ENCODE measurements around the gene TUBGCP6. TPM values are rescaled to one million over a fixed set of nuclear protein-coding genes. Genes with fewer than 3 reads are reported as not detected.
"Not testable (repeated sequence)": the region's sequence is repeated elsewhere in the genome, so short reads cannot be mapped to it uniquely, and the experiment has no call there.

The TUBGCP6 gene
- total RNA-seq, 2 experiments from 2014 or later: 50.6 to 53.9 TPM

- H3K4me3 Mint-ChIP-seq: no peak overlapping the region
- POLR2A ChIA-PET: no interaction called here
- H3K4me1 Mint-ChIP-seq: peaks cover 8% of the 10 kb centered on the region
- peak; percentile 78 for DNase-seq
- peaks cover 32% of the 10 kb centered on the region for H3K36me3 Mint-ChIP-seq (ENCODE audit: low read depth)
- H3K27ac Mint-ChIP-seq: peak overlapping the region; percentile 1
- CTCF ChIA-PET: interaction anchor here (1.4 to 2.1 kb wide), 2 partner anchors 61 to 411 kb away, joined by 3 to 15 read pairs; no protein-coding TSS in a partner anchor
- no peaks in the 10 kb centered on the region for H3K27me3 Mint-ChIP-seq
- H3K9me3 Mint-ChIP-seq: no peaks in the 10 kb centered on the region
Measured at GRCh38 chr22:50209893-50210292, 34.9 kb downstream of the TUBGCP6 start.

DNA sequence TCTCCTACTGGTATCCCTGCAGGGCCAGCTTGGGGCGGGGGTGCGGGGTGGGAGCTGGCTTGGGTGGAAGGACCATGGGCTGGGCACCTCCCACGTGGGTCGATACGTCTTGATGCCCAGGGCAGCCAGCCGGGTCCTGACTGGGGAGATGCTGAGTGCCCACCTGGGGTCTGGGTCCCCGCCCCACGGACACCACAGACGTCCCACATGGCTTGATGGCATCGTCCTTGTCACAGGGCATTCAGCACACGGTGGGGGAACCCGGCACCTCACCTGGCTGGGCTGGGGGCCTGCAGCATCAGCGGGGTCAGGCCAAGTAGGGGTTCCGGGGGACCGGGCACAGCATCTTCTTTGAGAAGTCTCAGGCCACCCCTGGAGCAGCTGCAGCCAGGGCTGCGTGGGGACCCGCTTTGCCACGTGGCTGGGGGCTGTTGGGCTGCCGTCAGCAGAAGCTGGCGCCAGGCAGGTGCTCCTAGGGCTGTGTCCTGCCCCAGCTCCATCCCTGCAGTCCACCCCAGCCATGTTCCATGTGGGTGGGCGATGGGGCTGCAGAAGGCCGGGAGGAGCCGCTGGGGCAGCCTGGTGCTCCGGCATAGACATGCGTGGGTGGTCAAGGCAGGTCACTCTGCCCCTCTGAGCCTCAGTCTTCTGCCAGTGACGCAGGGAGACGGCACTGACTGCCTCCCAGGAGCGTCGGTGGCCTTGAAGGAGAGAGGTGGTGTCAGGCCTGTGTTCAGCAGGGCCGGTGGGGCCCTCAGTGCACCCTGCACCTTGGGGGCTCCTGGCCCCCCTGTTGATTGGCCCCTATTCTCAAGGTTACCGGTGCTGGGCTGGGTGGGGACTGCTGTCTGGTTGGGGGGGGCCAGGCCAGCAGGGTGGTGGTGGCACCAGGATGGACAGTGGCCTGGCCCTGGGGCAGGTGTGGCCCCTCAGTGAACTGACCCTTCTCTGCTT lies 35.6 kb downstream of the TUBGCP6 start:
- Mint-ChIP-seq H3K27me3 (no peaks in the 10 kb centered on the region), H3K9me3 (no peaks in the 10 kb centered on the region), H3K36me3 (ENCODE audit: low read depth) (peaks cover 29% of the 10 kb centered on the region), H3K4me1 (peaks cover 9% of the 10 kb centered on the region), H3K4me3 (no peak overlapping the region), H3K27ac (peak overlapping the region; percentile 1)
- CTCF ChIA-PET: interaction anchor here (0.6 to 2.1 kb wide), 6 partner anchors 22 to 412 kb away, joined by 3 to 15 read pairs (median 3); no protein-coding TSS in a partner anchor
- DNase-seq: no peak
- POLR2A ChIA-PET: interaction anchor here (1.2 to 1.6 kb wide), 2 partner anchors 18 to 22 kb away, joined by 4 read pairs; no protein-coding TSS in a partner anchor

DNA sequence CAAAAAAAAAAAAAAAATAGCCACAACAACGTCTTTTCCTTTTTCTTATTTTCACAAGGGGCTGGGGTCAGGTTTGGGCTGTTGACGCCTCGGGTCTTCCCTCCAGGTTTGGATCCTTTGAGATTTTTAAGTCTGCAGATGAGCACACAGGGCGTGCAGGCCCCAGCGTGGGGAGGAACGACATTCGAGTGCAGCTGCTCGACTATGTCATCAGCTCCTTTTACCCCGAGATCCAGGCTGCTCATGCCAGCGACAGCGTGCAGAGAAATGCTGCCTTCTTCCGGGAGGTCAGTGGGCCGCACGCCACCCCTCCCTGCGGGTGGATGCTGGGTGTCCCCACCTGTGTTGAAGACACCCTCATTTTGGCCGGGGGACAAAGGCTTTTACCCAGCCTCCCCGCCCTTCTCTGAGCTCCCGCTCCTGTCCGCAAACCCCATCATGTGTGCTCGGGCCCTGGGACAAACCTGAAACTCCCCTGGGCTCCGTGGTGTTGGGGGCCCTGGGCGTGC lies 36.3 kb downstream of the TUBGCP6 start:
- no peak overlapping the region for H3K27ac Mint-ChIP-seq
- DNase-seq: no peak
- ChIA-PET CTCF (interaction anchor here (0.6 to 2.1 kb wide), 6 partner anchors 21 to 412 kb away, joined by 3 to 15 read pairs (median 3); no protein-coding TSS in a partner anchor), POLR2A (interaction anchor here (1.2 to 1.6 kb wide), 2 partner anchors 18 to 21 kb away, joined by 4 read pairs; no protein-coding TSS in a partner anchor)
- no peaks in the 10 kb centered on the region for H3K27me3 Mint-ChIP-seq
- peaks cover 28% of the 10 kb centered on the region for H3K36me3 Mint-ChIP-seq (ENCODE audit: low read depth)
- peaks cover 13% of the 10 kb centered on the region for H3K4me1 Mint-ChIP-seq
- H3K4me3 Mint-ChIP-seq: no peak overlapping the region
- H3K9me3 Mint-ChIP-seq: no peaks in the 10 kb centered on the region

DNA sequence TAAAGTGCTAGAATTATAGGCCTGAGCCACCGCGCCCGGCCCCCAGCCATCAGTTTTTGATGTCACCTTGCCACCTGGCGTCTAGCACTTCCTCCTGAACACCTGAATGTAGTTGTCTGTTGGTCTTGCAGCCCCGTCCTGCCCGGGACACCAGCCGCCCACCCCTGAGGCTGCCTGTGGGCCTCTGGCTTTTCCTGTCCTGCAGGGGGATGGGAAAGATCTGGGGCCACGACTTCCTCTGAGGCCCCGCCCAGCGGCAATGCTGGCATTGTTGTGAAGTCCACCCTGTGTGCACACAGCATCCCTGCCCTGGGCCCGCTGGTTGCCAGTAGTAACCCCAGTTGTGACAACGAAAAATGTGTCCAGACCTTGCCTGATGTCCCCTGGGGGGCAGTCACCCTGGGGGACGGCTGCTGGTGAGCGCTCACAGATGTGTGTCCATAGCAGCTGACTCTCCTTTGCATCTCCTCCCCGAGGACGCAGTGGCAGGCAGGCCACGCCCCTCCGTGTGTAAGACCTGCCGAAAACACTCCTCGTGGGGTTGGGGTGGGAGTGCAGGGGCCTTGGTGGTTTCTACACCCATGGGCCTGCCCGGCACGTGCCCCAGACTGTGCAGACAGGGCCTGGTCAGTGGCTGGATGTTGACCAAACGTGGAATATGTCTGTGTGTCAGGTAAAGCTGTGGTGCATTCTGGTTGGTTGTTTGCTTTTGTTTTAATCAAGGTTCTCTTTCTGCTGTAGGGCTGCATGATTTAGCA lies 37.3 kb downstream of the TUBGCP6 start:
- no peak for DNase-seq
- Mint-ChIP-seq H3K4me1 (peaks cover 18% of the 10 kb centered on the region), H3K9me3 (no peaks in the 10 kb centered on the region), H3K27me3 (no peaks in the 10 kb centered on the region), H3K4me3 (no peak overlapping the region), H3K27ac (no peak overlapping the region), H3K36me3 (ENCODE audit: low read depth) (peaks cover 23% of the 10 kb centered on the region)
- ChIA-PET POLR2A (interaction anchor here (1.0 to 1.5 kb wide), 3 partner anchors 15 to 17 kb away, joined by 3 to 10 read pairs (median 4); no protein-coding TSS in a partner anchor), CTCF (interaction anchor here (0.6 to 2.1 kb wide), 7 partner anchors 16 to 128 kb away, joined by 3 to 15 read pairs (median 4); no protein-coding TSS in a partner anchor)

GRCh38 chr22:50206599-50206998 lies 38.2 kb downstream of the TUBGCP6 start:
- no peak overlapping the region for H3K27ac Mint-ChIP-seq
- POLR2A ChIA-PET: interaction anchor here (1.0 to 1.5 kb wide), 3 partner anchors 14 to 20 kb away, joined by 3 to 10 read pairs (median 3); no protein-coding TSS in a partner anchor
- no peak overlapping the region for H3K4me3 Mint-ChIP-seq
- CTCF ChIA-PET: interaction anchor here (1.5 to 1.8 kb wide), 3 partner anchors 15 to 58 kb away, joined by 3 to 9 read pairs (median 4); no protein-coding TSS in a partner anchor
- H3K9me3 Mint-ChIP-seq: no peaks in the 10 kb centered on the region
- no peaks in the 10 kb centered on the region for H3K27me3 Mint-ChIP-seq
- H3K4me1 Mint-ChIP-seq: peaks cover 26% of the 10 kb centered on the region
- DNase-seq: no peak
- peaks cover 20% of the 10 kb centered on the region for H3K36me3 Mint-ChIP-seq (ENCODE audit: low read depth)

GRCh38 chr22:50205781-50206569 lies 38.8 kb downstream of the TUBGCP6 start:
- ChIA-PET CTCF (interaction anchor here (1.5 to 1.8 kb wide), 3 partner anchors 14 to 58 kb away, joined by 3 to 9 read pairs (median 4); no protein-coding TSS in a partner anchor), POLR2A (interaction anchor here (1.0 to 1.5 kb wide), 4 partner anchors 13 to 19 kb away, joined by 3 to 10 read pairs (median 4); no protein-coding TSS in a partner anchor)
- Mint-ChIP-seq H3K4me1 (peaks cover 26% of the 10 kb centered on the region), H3K4me3 (no peak overlapping the region), H3K9me3 (no peaks in the 10 kb centered on the region), H3K27me3 (no peaks in the 10 kb centered on the region), H3K27ac (no peak overlapping the region), H3K36me3 (ENCODE audit: low read depth) (peaks cover 20% of the 10 kb centered on the region)
- no peak for DNase-seq

GRCh38 chr22:50204998-50205397 lies 39.8 kb downstream of the TUBGCP6 start:
- not testable (repeated sequence) for H3K4me3 Mint-ChIP-seq

GRCh38 chr22:50204571-50204970 lies 40.3 kb downstream of the TUBGCP6 start:
- no peaks in the 10 kb centered on the region for H3K9me3 Mint-ChIP-seq
- H3K27ac Mint-ChIP-seq: no peak overlapping the region
- H3K4me1 Mint-ChIP-seq: peaks cover 24% of the 10 kb centered on the region
- no peak for DNase-seq
- ChIA-PET CTCF (no interaction called here), POLR2A (interaction anchor here (1.4 to 1.6 kb wide), 2 partner anchors 11 to 14 kb away, joined by 3 to 4 read pairs; no protein-coding TSS in a partner anchor)
- H3K36me3 Mint-ChIP-seq (ENCODE audit: low read depth): peaks cover 17% of the 10 kb centered on the region
- no peak overlapping the region for H3K4me3 Mint-ChIP-seq
- H3K27me3 Mint-ChIP-seq: no peaks in the 10 kb centered on the region

More at GRCh38 chr22:50204998-50205397, 39.8 kb downstream of the TUBGCP6 start:
- H3K27ac Mint-ChIP-seq, DNase-seq, CTCF ChIA-PET, H3K9me3 Mint-ChIP-seq, H3K27me3 Mint-ChIP-seq: not testable (repeated sequence)
- POLR2A ChIA-PET: interaction anchor here (1.4 kb wide), 1 partner anchor 15 kb away, joined by 4 read pairs; no protein-coding TSS in a partner anchor
- Mint-ChIP-seq H3K4me1 (peaks cover 26% of the 10 kb centered on the region), H3K36me3 (ENCODE audit: low read depth) (peaks cover 20% of the 10 kb centered on the region)

DNA sequence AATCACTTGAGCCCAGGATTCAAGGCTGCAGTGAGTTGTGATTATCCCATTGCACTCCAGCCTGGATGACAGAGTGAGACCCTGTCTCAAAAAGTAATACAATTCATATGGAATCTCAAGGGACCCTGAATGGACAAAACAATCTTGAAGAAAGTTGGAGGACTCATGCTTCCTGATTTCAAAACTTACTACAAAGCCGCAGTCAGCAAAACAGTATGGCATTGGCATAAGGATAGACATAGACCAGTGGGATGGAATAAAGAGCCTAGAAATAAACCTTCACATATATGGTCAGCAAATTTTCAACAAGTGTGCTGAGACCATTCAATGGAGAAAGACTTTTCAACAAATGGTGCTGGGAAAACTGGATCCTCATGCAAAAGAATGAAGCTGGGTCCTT lies 41.5 kb downstream of the TUBGCP6 start:
- no peaks in the 10 kb centered on the region for H3K27me3 Mint-ChIP-seq
- H3K9me3 Mint-ChIP-seq: no peaks in the 10 kb centered on the region
- H3K27ac Mint-ChIP-seq: no peak overlapping the region
- no peak overlapping the region for H3K4me3 Mint-ChIP-seq
- DNase-seq: no peak
- peaks cover 27% of the 10 kb centered on the region for H3K4me1 Mint-ChIP-seq
- H3K36me3 Mint-ChIP-seq (ENCODE audit: low read depth): peaks cover 20% of the 10 kb centered on the region
- POLR2A ChIA-PET: interaction anchor here (1.1 to 1.6 kb wide), 3 partner anchors 10 to 39 kb away, joined by 3 to 6 read pairs (median 4); no protein-coding TSS in a partner anchor
- CTCF ChIA-PET: interaction anchor here (1.5 kb wide), 1 partner anchor 55 kb away, joined by 3 read pairs; no protein-coding TSS in a partner anchor

GRCh38 chr22:50202130-50202666 lies 42.6 kb downstream of the TUBGCP6 start:
- peaks cover 27% of the 10 kb centered on the region for H3K4me1 Mint-ChIP-seq
- no peak overlapping the region for H3K27ac Mint-ChIP-seq
- POLR2A ChIA-PET: interaction anchor here (1.0 to 1.9 kb wide), 3 partner anchors 11 to 42 kb away, joined by 4 to 26 read pairs (median 4); no protein-coding TSS in a partner anchor
- no peaks in the 10 kb centered on the region for H3K27me3 Mint-ChIP-seq
- CTCF ChIA-PET: no interaction called here
- no peaks in the 10 kb centered on the region for H3K9me3 Mint-ChIP-seq
- no peak for DNase-seq
- H3K4me3 Mint-ChIP-seq: peak overlapping the region; percentile 81
- peaks cover 19% of the 10 kb centered on the region for H3K36me3 Mint-ChIP-seq (ENCODE audit: low read depth)
